DMS53 treated with DMSO at 0.1 percent for 48 hours (cell line): ENCODE results near the gene LRRC61.

Experiments
- DNase-seq: peaks from one replicate; lab custom pipeline; 2025; ENCODE audit not compliant: unreplicated experiment; lab: John Stamatoyannopoulos, UW

LRRC61 gene

DNA sequence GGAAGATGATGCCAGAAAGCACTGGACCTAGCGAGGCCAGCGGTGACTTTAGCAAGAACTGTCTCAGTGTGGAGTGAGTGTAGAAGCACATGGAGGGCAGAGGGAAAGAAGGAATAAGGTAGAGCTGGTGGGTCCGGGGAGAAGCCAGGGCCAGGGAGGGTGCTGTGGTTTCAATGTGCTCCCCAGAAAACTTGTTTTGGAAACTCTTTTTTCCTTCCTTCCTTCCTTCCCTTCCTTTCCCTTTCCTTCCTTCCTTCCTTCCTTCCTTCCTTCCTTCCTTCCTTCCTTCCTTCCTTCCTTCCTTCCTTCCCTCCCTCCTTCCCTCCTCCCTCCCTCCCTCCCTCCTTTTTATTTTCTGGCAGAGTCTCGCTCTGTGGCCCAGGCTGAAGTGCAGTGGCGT is 23.8 kb downstream of the LRRC61 start:
- no peak for DNase-seq

DNA sequence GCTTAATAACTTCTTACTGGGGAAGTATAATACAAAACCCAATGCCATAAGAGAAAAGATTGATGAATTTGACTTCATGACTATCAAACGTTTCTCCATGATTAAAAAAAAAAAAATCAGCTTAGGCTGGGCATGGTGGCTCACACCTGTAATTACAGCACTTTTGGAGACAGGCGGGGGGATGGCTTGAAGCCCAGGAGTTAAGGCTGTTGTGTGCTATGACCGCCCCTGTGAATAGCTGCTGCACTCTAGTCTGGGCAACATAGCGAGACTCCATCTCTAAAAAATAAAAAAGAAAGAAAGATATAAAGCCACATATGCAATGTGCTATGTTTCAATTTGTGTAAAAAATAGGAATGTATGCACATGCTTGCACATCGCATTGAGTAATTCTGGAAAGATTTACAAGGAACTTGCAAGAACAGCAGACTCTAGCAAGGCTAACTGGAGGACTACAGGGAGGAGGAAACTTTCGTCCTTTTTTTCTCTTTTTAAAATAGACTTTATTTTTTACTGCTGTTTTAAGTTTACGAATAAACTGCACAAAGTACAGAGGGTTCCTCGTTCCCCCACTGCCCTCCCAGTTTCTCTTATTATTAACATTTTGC is 28.5 kb downstream of the LRRC61 start:
- no peak for DNase-seq

DNA sequence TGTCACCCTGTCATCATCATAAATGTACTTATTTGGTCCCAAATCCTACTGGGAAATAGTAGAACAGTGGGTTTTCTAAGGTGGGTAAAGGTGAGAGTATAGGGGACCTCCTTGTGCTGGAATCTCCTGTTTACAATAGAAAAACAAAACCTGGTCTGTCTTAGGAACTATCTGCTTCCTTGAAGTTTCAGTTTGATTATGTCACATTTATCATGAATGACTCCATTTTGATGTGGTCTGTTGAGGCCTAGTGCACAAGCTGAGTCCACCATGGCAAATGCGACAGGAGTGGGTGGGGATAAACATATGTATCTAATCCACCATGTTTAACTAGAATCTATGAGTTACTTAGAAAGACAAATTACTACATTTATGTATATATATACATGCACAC is 32.5 kb downstream of the LRRC61 start:
- DNase-seq, result no peak

DNA sequence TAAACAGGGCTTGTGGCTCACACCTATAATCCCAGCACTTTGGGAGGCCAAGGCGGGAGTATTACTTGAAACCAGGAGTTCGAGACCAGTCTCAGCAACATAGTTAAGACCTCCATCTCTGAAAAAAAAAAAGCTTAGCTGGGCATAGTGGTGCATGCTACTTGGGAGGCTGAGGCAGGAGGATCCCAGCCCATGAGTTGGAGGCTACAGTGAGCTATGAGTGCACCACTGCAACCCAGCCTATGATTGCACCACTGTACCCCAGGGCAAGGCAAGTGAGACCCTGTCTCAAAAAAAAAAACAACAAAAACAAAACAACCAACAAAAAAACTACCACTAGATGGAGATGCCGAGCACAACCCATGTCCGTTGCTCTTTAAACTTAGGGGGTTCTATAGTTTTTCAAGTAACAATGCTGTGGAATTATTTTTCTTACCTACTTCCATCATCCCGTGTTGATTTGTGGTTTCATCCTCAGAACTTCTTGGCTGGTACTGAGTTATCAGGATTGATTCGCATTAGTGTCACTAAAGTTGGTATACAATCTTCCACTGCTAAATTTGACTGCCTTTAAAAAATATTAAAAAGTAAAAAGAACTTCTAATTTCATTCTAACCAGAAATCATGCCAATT is 33.2 kb downstream of the LRRC61 start:
- DNase-seq, result peak; percentile 33

DNA sequence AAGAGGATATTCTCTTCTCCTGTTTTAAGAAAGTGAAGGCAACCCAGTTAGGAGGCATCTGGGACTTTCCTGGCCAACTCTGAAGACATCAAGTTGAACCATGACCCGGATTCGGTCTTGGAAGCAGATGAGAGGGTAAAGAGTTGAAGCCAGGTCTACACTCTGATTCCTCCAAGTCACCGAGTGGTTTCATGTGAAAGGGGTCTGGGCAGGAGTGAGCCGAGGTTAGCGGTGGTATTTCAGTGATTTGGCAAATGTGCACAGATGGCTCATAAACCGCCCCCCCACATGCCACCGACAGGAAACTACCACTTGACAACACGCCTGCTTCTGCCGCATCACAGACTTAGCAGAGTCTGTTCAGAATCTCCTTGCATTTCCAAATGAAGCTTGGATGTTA is 34.1 kb downstream of the LRRC61 start:
- DNase-seq, result peak; percentile 67

DNA sequence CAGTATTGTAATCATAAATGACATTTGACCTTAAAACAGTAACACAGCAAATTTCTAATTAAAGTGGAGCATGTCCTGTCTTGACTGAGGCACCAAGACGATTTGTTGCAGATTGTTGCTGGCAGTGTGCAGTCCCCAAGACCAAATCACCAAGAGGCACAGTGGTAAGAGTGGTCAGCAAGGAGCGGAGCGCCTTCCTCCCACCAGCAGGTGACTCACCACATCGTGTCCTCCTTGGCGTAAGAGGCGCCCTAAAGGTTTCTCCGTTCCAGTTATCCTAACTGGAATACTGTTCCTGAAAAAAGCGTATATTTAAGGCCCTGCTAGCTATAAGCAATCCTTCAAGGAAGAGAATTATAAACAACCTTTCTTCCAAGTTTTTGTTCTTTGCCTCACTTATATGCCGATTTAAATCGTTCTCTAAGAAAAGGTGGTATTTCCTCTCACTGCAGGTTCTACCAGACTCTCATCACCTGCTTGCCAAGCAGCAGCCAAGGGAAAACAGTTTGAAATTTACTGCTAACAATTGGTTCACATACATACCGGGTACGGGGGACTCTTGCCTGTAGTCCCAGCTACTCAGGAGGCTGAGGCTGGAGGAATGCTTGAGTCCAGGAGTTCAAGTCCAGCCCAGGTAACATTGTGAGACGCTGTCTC is 34.7 kb downstream of the LRRC61 start:
- DNase-seq, result peak; percentile 68

DNA sequence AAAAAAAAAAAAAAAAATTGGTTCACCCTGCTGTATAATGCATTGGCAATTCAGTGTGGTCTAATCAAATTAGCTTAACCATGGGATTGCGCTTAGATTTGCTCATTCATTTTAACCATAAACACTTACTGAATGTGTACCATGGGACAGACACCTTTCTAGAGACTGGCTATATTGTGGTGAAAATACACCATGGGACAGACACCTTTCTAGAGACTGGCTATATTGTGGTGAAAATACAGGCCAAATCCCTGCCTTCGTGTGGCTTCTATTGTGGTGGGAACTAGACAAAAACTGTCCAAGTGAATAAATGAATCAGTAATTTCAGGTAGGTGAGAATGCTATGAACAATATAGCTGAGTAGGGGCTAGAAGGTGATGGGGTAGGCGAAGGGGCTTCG is 35.3 kb downstream of the LRRC61 start:
- no peak for DNase-seq

DNA sequence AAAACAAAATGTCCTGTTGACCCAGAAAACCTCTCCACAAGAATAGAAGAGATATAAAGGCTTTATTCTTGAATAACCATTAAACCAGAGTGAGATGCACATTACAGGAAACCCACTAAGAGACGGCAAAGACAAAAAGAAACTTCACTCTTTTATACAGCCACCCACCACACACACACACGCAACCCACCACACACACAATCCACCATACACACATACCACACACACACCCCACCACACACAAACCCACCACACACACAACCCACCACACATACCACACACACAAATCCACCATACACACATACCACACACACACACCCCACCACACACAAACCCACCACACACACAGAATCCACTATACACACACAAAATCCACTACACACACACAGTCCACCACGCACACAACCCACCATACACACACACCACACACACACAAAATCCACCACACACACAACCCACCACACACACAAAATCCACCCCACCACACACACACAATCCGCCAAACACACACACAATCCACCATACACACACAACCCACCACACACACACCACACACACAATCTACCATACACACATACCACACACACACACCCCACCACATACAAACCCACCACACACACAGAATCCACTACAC is 36.0 kb downstream of the LRRC61 start:
- no peak for DNase-seq

DNA sequence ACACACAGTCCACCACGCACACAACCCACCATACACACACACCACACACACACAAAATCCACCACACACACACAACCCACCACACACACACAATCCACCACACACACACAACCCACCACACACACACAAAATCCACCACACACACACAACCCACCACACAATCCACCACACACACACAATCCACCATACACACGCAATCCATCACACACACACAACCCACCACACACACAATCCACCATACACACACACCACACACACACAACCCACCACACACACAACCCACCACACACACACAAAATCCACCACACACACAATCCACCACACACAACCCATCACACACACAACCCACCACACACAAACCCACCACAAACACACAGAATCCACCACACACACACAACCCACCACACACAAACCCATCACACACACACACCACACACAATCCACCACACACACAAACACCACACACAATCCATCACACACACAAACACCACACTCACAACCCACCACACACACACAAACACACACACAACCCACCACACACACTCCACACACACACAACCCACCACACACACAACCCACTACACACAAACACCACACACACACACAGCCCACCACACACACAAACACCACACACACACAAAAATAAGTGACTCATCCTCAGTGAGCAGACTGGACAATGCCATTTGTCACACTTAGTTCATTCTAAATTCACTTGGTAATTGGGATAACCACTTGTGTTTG is 36.6 kb downstream of the LRRC61 start:
- DNase-seq, result no peak

DNA sequence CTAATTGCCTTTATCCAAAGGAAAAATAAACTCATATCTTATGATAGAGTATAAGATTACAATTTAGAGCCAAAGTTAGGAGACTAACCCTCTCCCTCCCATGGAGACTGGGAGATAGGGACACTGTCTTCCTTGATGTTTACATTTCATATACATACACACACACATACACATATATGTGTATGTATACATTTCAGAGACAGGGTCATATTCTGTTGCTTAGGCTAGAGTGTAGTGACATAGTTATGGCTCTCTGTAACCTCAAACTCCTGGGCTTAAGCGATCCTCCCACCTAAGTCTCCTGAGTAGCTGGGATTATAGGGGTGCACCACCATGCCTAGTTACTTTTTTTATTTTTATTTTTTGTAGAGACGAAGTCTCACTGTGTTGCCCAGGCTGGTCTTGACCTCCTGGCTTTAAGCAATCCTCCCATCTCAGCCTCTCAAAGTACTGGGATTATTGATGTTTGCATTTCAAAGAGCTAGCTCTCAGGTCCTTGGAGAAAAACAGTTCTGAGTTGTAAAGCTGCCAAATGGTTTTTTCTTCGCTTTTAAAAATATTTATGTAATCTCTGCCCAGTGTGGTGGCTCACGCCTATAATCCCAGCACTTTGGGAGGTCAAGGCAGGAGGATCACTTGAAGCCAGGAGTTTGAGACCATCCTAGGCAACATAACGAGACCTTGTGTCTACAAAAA is 37.4 kb downstream of the LRRC61 start:
- DNase-seq, result no peak

DNA sequence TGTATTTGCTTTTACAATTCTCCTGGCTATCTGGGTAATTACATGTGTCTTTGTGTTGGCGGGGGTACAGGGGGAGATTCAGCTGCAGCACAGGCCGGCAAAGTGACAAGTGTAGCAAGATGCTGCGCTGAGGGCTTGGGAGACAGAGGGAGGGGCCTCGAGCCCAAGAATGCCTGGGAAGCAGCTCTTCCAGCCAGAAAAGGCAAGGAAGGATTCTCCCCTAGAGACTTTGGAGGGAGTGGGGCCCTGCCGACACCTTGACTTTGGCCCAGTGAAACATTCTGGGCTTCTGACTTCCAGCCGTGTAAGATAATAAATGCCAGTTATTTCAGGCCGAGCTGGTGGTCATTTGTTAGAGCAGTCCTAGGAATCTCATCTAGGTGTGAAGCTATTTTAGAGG is 38.2 kb downstream of the LRRC61 start:
- DNase-seq, result no peak

DNA sequence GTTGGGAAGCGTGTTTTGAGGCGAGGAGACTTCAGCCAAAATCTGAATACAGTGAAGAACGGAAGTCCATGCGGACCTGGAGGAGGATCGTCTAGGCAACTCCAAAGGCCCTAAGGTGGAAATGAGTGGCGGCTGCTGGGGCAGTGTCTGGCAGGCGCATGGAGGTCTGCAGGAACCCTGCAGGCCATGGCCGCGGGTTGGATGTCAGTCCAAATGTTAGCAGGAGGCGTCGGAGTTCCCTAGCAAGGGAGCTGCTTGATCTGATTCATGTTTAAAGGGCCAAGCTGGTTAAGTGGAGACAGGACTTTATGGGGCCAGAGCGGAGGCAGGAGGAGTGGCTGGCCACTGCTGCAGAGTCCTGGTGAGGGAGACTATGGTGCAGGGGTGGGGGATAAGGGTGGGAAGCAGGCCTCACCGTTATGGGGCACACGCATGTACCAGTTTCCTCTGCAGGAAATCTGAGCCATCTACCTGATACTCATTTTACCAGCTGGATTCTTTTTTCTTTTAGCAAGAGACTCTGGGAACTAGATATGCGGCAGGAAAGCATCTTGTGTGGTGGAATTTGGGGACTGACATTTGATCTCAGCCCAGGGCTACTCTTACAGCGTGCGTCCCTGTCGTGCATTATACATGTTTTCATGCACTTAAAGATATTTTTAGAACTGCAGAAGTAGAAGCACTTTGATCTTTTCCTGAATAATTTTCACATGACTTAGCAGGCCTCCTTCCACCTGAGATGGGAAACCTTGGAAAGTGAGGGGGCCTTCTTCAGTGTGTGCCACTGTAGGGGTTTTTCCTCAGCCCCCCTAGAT is 38.9 kb downstream of the LRRC61 start:
- DNase-seq, result no peak

DNA sequence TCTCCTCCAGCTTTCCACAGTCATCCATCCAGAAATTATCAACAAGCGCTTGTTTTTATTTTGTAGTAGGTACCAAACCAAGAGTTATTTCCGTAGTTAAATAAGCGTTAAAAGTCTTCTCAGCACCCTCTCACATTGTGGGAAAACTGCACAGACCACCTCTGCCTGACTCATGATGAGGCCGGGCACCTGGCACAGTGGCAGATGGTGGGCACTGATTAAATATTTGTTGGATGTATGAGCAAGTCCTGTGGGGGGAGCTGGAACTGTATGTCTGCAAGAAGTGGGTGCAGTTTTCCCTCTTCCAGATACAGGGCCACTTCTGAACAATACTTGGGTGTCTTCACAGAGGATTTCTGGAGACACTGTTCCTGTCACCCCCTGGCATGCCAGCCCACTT is 40.2 kb downstream of the LRRC61 start:
- DNase-seq, result no peak

DNA sequence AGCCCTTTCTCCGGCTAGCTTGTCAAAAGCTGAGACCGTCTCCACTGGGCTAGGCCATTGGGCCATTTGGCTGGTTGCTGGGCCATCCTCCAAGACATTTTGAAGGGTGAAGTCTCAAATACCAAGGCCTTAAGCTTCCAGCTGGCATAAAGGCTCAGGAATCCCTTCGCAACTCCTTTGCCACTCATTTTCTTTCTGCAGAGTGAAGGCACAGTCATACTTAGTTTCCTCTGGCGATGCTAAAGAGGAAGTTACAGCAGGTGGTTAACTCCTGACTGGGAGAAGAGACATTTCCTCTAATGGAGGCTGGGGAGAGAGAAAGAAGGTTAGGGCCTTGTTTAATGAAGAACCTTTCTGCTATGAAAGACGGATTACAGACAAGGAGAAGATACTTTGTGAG is 40.7 kb downstream of the LRRC61 start:
- no peak for DNase-seq

DNA sequence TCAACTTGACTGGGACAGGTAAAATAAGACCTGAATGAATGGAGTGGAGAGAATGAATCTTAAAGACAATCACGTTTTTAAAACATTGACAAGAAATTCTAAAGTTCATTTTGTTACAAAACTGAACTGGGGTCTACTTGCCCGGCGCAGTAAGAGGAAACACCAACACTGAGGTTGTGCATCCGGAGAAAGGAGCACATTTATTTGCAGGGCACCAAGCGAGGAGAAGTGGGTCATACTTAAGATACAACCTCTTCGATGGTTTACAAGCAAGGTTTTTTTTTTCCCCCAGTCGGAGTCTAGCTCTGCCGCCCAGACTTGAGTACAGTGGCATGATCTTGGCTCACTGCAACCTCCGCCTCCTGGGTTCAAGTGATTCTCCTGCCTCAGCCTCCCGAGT is 42.0 kb downstream of the LRRC61 start:
- no peak for DNase-seq

DNA sequence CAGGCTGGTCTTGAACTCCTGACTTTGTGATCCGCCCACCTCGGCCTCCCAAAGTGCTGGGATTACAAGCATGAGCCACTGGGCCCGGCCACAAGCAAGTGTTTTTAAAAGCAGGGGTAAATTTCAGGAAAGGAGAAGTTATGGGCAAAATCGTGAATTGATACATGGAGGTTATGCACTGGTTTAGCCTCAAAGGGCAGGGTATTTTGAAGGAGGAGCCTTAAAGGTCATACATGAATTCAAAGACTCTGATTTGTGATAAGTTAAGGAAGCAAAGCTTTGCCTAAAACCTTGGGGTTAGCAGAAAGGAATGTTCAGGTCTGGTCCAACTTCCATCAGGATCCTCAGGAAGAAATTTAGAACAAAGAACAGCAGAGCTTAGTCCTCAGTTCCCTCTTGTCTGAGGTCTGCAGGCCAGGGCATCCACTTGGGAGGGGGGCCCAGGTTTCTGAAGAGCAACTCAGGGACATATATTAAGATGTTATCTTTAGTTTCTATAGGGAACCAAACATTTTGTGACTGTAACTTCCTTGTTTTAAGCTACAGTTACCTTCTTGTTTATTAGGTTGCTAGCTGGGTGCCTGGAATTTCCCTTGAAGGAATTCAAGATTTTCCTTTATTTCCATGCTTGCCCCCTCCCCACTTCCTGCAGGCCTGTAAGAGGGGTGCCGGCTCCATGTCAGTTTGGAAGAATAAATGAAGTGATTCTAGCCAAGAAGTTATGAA is 42.7 kb downstream of the LRRC61 start:
- peak; percentile 9 for DNase-seq

DNA sequence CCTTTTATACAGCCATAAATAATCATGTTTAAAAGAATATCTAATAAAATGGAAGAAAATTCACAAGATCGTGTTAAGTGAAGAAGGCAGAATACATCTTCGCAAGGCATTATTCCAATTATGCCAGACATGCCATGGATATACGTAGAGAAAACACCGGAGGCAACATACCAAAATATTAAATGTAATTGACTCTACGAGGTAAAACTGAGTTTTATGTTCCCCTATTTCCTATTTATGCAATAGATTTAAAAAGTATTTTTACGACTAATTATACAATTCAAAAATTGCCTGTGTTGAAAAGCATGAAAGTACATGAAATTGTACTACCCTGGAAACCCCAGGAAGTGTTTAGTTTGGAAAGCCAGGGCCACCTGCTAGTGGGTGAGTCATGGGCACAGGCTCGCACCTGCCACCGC is 44.5 kb downstream of the LRRC61 start:
- DNase-seq, result peak; percentile 96

DNA sequence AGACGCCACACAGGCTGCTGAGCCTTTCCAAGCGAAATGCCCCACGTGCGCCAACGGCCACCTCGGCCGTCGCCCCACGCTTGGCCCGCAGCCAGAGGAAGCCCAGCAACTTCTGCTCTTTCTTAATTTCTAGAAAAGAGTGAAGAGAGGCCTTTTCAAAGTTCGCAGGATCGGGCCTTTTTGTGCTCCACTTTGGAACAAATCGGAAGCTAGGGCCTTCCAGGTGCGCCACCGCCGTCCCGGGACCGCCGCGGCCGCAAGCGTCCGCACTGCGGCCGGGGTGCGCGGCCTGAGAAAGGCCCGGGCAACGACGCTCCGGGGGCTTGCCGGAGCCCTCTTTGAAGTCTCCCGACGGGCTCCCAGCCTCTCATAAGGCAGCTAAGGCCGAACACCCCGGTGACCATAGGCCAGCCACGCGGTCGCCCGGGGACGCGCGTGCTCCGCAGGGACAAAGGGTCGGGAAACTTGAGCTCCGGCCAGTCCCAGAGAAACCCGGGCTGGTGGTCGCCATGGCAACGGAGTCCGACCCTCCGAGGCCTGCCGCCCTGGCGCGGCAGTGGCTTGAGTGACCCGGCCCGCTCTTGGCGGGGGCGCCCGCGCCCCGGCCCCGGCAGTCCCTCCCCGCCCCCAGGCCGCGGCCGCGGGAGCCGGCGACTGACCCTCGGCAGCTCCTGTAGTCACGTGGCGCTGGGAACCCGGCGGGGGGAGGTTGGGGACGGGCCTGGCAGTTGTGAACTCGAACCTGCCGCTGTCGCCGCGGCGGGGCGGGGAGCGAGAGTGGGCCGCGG is 45.1 kb downstream of the LRRC61 start, which contains the start of gene REPIN1:
Gene REPIN1, plus strand, starts transcription at position 727 of the 788 bp plus-strand sequence. CDS start 890 bp downstream, outside the sequence.
- peak; percentile 81 for DNase-seq
